Fibroblast of villous mesenchyme (primary cell): Measurements from ENCODE around the gene RASA2. TPM values are rescaled to one million over a fixed set of nuclear protein-coding genes. Genes with fewer than 3 reads are reported as not detected.

Source experiments
- DNase-seq: peaks from one replicate; pipeline ENCODE4 v3.0.0-alpha.2; 2010; ENCODE audit warnings: low read depth
- H3K4me3 ChIP-seq: 2 replicates; pipeline ENCODE4 v1.5.1; 2011; ENCODE audit warnings: low read depth, mild to moderate bottlenecking, low read length
- CTCF ChIP-seq: IDR thresholded peaks from 2 replicates; pipeline ENCODE4 v1.5.1; 2012; ENCODE audit warnings: low read depth, mild to moderate bottlenecking, low read length; ENCODE audit not compliant: insufficient read depth
- total RNA-seq: library from RNA; depleted of rRNA; stranded (reverse); fragments of >200 nt; gene quantifications from 2 replicates; pipeline ENCODE4 v1.2.3, GENCODE V29; 2012

Gene RASA2
- 11.3 and 18.1 TPM in 2 replicates for total RNA-seq

DNA sequence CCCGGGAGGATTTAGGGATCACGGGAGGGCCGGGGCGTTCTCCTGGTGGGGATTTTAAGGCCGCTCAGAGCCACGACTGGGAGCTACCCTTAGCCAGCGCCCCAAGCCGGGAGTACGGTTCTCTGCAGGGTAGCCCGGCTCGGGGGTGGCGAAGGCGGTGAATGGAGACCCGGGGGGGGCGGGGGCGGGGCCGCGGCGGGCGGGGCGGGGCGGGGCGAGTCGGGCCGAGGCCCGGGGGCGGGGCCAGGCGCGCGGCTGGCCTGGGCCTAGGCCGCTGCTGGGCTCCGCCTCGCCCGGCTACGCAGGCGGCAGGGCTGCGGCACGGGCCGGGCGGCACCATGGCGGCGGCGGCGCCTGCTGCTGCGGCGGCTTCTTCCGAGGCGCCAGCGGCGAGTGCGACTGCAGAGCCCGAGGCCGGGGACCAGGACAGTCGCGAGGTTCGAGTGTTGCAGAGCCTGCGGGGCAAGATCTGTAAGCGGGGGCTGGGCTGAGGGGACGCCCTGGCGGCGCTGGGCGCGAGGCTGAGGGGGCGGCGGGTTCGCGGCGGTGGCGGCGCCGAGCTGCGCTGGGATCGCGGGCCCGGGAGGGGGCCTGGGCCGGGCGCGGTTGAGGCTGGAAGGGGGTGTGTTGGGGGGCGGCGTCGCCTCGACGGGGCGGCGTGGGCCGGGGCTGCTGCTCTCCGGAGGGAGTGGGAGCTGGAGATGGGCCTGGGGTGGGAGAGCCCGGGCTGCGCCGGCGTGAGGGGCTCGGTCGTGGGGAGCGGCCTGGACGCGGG is at the start of gene RASA2:
Gene RASA2 (plus strand): TSS at position 282 of the 775 bp plus-strand sequence. CDS start 57 bp downstream, at position 339.
- peak within 1 kb of the TSS; percentile 74 for H3K4me3 ChIP-seq
- no peak for TF ChIP-seq CTCF
- DNase-seq, result peak; percentile 66

- no peak overlapping the region for H3K4me3 ChIP-seq
- TF ChIP-seq CTCF, result no peak
- peak; percentile 50 for DNase-seq
These were observed 47.2 kb upstream of the RASA2 start for GRCh38 chr3:141439589-141439988.

GRCh38 chr3:141440942-141441341 is 45.9 kb upstream of the RASA2 start:
- H3K4me3 ChIP-seq, result no peak overlapping the region
- DNase-seq, result no peak
- TF ChIP-seq CTCF, result no peak

DNA sequence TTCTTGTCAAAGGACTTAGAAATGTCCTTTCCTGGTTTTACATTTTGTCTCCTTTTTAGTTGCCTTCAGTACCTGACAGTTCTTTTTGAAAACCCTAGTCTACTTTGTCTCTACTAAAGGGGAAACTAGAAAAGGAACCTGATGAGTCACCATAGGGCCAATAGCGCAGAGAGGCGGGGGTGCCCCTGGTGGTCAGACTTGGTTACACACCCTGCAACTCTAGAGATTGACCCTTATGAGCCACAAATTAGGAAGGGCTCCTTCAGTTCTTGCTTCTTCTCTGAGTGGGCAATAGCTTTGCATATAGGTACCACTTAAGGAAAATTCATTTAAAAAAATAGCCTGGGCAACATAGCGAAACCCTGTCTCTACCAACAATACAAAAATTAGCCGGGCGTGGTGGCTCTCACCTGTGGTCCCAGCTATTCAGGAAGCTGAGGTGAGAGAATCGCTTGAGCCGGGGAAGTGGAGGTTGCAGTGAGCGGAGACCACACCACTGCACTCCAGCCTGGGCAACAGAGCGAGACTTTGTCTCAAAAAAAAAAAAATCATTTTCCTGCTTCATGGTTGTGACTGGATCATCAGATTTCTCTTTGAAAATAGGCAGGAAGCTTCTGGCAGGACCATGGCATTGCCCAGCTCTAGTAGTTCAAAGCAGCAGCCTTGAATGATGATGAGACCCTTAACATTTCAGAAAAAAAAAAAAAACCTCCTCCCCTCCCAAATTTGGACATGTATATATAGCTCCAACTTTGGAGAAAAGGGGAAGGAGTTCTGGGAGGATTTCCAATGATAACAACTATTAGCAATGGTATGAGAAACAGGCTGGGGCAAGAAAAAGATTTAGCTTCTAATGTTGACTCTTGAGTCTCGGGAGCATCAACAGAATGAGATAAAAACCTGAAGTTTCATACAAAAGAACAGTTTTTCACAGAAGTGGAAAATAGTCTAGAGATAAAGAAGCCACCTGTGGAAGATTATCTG is 45.2 kb upstream of the RASA2 start:
- peak; percentile 72 for DNase-seq
- H3K4me3 ChIP-seq, result no peak overlapping the region
- TF ChIP-seq CTCF, result peak; percentile 92

- TF ChIP-seq CTCF, result no peak
- peak; percentile 73 for DNase-seq
- H3K4me3 ChIP-seq, result no peak overlapping the region
These were observed 44.4 kb upstream of the RASA2 start for GRCh38 chr3:141442446-141442845.

- TF ChIP-seq CTCF, result no peak
- H3K4me3 ChIP-seq, result no peak overlapping the region
- DNase-seq, result no peak
These were observed 43.9 kb upstream of the RASA2 start for GRCh38 chr3:141442914-141443313.
